GM12892 (cell line): ENCODE measurements around the gene CLEC2D.
A peak's percentile ranks its signal among the peaks of the same experiment; 100 is the strongest.

Experiments
- POLR2A ChIP-seq: IDR thresholded peaks from 2 replicates; pipeline ENCODE4 v1.6.1; 2011; ENCODE audit warnings: low read depth, low read length, control low read depth
- POLR2AphosphoS5 ChIP-seq: IDR thresholded peaks from 2 replicates; pipeline ENCODE4 v1.6.1; 2011; ENCODE audit warnings: low read depth, low read length, control low read depth
- TAF1 ChIP-seq: IDR thresholded peaks from 2 replicates; pipeline ENCODE4 v1.6.1; 2011; ENCODE audit warnings: low read depth, mild to moderate bottlenecking, control low read depth, low read length, borderline replicate concordance

- TF ChIP-seq POLR2AphosphoS5 (peak; percentile 31; the same call in 1 of the 2 replicates), POLR2A (no peak), TAF1 (no peak)
These were observed 52.0 kb downstream of the CLEC2D start for GRCh38 chr12:9721394-9722092.
